Neuron (in vitro differentiated cells): Measurements from ENCODE around the gene CLEC9A.

Experiments used
- H2AFZ ChIP-seq: one replicate; pipeline ENCODE4 v1.6.1; 2013; ENCODE audit warnings: low read depth, mild to moderate bottlenecking, inconsistent platforms, low read length, moderate library complexity
- H3K27me3 ChIP-seq: one replicate; pipeline ENCODE4 v1.6.1; 2013; ENCODE audit warnings: low read length; ENCODE audit not compliant: insufficient read depth
- H3K36me3 ChIP-seq: one replicate; pipeline ENCODE4 v1.6.1; 2013; ENCODE audit warnings: low read length; ENCODE audit not compliant: insufficient read depth
- H3K4me1 ChIP-seq: one replicate; pipeline ENCODE4 v1.6.1; 2013; ENCODE audit warnings: low read length; ENCODE audit not compliant: insufficient read depth
- H3K4me3 ChIP-seq: 2 replicates; pipeline ENCODE4 v1.5.1; 2013; ENCODE audit warnings: mild to moderate bottlenecking, low read length, moderate library complexity
- H3K9me3 ChIP-seq: one replicate; pipeline ENCODE4 v1.6.1; 2013; ENCODE audit warnings: low read length

CLEC9A gene

GRCh38 chr12:10031321-10031720 is 839 bp downstream of the CLEC9A start:
- no peaks in the 10 kb centered on the region for H3K27me3 ChIP-seq
- no peak overlapping the region for H2AFZ ChIP-seq
- H3K4me3 ChIP-seq: no peak overlapping the region
- H3K4me1 ChIP-seq: peaks cover 2% of the 10 kb centered on the region
- H3K36me3 ChIP-seq: no peaks in the 10 kb centered on the region
- H3K9me3 ChIP-seq: no peaks in the 10 kb centered on the region

- Histone ChIP-seq H2AFZ (no peak overlapping the region), H3K36me3 (no peaks in the 10 kb centered on the region), H3K4me1 (peaks cover 2% of the 10 kb centered on the region), H3K4me3 (no peak overlapping the region), H3K9me3 (no peaks in the 10 kb centered on the region), H3K27me3 (no peaks in the 10 kb centered on the region)
Observed at GRCh38 chr12:10031771-10032175, 1.3 kb downstream of the CLEC9A start.

- H3K27me3 ChIP-seq: no peaks in the 10 kb centered on the region
- H3K4me3 ChIP-seq: no peak overlapping the region
- no peaks in the 10 kb centered on the region for H3K36me3 ChIP-seq
- no peaks in the 10 kb centered on the region for H3K9me3 ChIP-seq
- no peak overlapping the region for H2AFZ ChIP-seq
- peaks cover 2% of the 10 kb centered on the region for H3K4me1 ChIP-seq
Observed at GRCh38 chr12:10033783-10034545, 3.5 kb downstream of the CLEC9A start.

GRCh38 chr12:10042167-10042566 is 11.7 kb downstream of the CLEC9A start:
- Histone ChIP-seq H3K9me3 (no peaks in the 10 kb centered on the region), H3K4me1 (no peaks in the 10 kb centered on the region)

GRCh38 chr12:10048526-10048925 is 18.0 kb downstream of the CLEC9A start:
- H3K36me3 ChIP-seq: no peaks in the 10 kb centered on the region
- H2AFZ ChIP-seq: no peak overlapping the region
- H3K4me1 ChIP-seq: no peaks in the 10 kb centered on the region
- H3K27me3 ChIP-seq: no peaks in the 10 kb centered on the region
- no peak overlapping the region for H3K4me3 ChIP-seq
- H3K9me3 ChIP-seq: no peaks in the 10 kb centered on the region

More at GRCh38 chr12:10042167-10042566, 11.7 kb downstream of the CLEC9A start:
- H2AFZ ChIP-seq: no peak overlapping the region
- no peak overlapping the region for H3K4me3 ChIP-seq
- H3K27me3 ChIP-seq: no peaks in the 10 kb centered on the region
- H3K36me3 ChIP-seq: no peaks in the 10 kb centered on the region

- Histone ChIP-seq H3K4me3 (no peak overlapping the region), H3K4me1 (no peaks in the 10 kb centered on the region), H3K36me3 (no peaks in the 10 kb centered on the region), H3K9me3 (no peaks in the 10 kb centered on the region), H2AFZ (no peak overlapping the region), H3K27me3 (no peaks in the 10 kb centered on the region)
Observed at GRCh38 chr12:10052193-10052913, 21.9 kb downstream of the CLEC9A start.

GRCh38 chr12:10058387-10058786 is 27.9 kb downstream of the CLEC9A start:
- H3K9me3 ChIP-seq: no peaks in the 10 kb centered on the region
- H2AFZ ChIP-seq: no peak overlapping the region
- no peaks in the 10 kb centered on the region for H3K4me1 ChIP-seq
- H3K27me3 ChIP-seq: peaks cover 2% of the 10 kb centered on the region
- no peaks in the 10 kb centered on the region for H3K36me3 ChIP-seq
- no peak overlapping the region for H3K4me3 ChIP-seq

- H2AFZ ChIP-seq: no peak overlapping the region
- H3K4me1 ChIP-seq: no peaks in the 10 kb centered on the region
Observed at GRCh38 chr12:10065241-10065640, 34.8 kb downstream of the CLEC9A start.

GRCh38 chr12:10067264-10067663 is 36.8 kb downstream of the CLEC9A start:
- no peaks in the 10 kb centered on the region for H3K36me3 ChIP-seq
- no peaks in the 10 kb centered on the region for H3K4me1 ChIP-seq
- H3K9me3 ChIP-seq: no peaks in the 10 kb centered on the region
- H3K4me3 ChIP-seq: no peak overlapping the region
- H2AFZ ChIP-seq: no peak overlapping the region
- no peaks in the 10 kb centered on the region for H3K27me3 ChIP-seq

More at GRCh38 chr12:10065241-10065640, 34.8 kb downstream of the CLEC9A start:
- no peaks in the 10 kb centered on the region for H3K9me3 ChIP-seq
- no peaks in the 10 kb centered on the region for H3K36me3 ChIP-seq
- H3K27me3 ChIP-seq: peaks cover 2% of the 10 kb centered on the region
- no peak overlapping the region for H3K4me3 ChIP-seq

GRCh38 chr12:10067942-10068341 is 37.5 kb downstream of the CLEC9A start:
- no peaks in the 10 kb centered on the region for H3K36me3 ChIP-seq
- H3K4me3 ChIP-seq: no peak overlapping the region
- no peaks in the 10 kb centered on the region for H3K9me3 ChIP-seq
- H2AFZ ChIP-seq: no peak overlapping the region
- no peaks in the 10 kb centered on the region for H3K27me3 ChIP-seq
- no peaks in the 10 kb centered on the region for H3K4me1 ChIP-seq

GRCh38 chr12:10068644-10069043 is 38.2 kb downstream of the CLEC9A start:
- no peaks in the 10 kb centered on the region for H3K4me1 ChIP-seq
- no peak overlapping the region for H2AFZ ChIP-seq
- H3K27me3 ChIP-seq: no peaks in the 10 kb centered on the region
- H3K36me3 ChIP-seq: no peaks in the 10 kb centered on the region
- no peak overlapping the region for H3K4me3 ChIP-seq
- H3K9me3 ChIP-seq: no peaks in the 10 kb centered on the region

- H3K4me3 ChIP-seq: no peak overlapping the region
- H3K27me3 ChIP-seq: no peaks in the 10 kb centered on the region
- no peaks in the 10 kb centered on the region for H3K9me3 ChIP-seq
- no peak overlapping the region for H2AFZ ChIP-seq
- H3K4me1 ChIP-seq: no peaks in the 10 kb centered on the region
- no peaks in the 10 kb centered on the region for H3K36me3 ChIP-seq
Observed at GRCh38 chr12:10069099-10069498, 38.6 kb downstream of the CLEC9A start.

- Histone ChIP-seq H2AFZ (no peak overlapping the region), H3K27me3 (no peaks in the 10 kb centered on the region), H3K4me3 (no peak overlapping the region), H3K4me1 (no peaks in the 10 kb centered on the region), H3K9me3 (no peaks in the 10 kb centered on the region), H3K36me3 (no peaks in the 10 kb centered on the region)
Observed at GRCh38 chr12:10069976-10070375, 39.5 kb downstream of the CLEC9A start.
